Left forelimb (tissue), 1 donor: Measurements from ENCODE around the gene AKAP17A.
"Not testable (repeated sequence)": the region's sequence is repeated elsewhere in the genome, so short reads cannot be mapped to it uniquely, and the experiment has no call there.

Experiments
- DNase-seq: peaks from one replicate; pipeline ENCODE4 v3.0.0-alpha.2; 2018; ENCODE audit warnings: low spot score

The AKAP17A gene

GRCh38 chrX:1602299-1602698 lies 10.9 kb downstream of the AKAP17A start:
- DNase-seq, result no peak

- DNase-seq, result no peak
Observed at GRCh38 chrX:1606496-1606895, 15.1 kb downstream of the AKAP17A start.

- no peak for DNase-seq
Observed at GRCh38 chrX:1609311-1609710, 17.9 kb downstream of the AKAP17A start.

- no peak for DNase-seq
Observed at GRCh38 chrX:1609762-1610161, 18.4 kb downstream of the AKAP17A start.

- DNase-seq, result no peak
Observed at GRCh38 chrX:1610166-1610565, 18.8 kb downstream of the AKAP17A start.

GRCh38 chrX:1610736-1611135 lies 19.3 kb downstream of the AKAP17A start:
- DNase-seq, result no peak

- no peak for DNase-seq
Observed at GRCh38 chrX:1612641-1613286, 21.4 kb downstream of the AKAP17A start.

- DNase-seq, result no peak
Observed at GRCh38 chrX:1614927-1615326, 23.5 kb downstream of the AKAP17A start, which contains the start of gene ASMT. Gene ASMT, plus strand, starts transcription at chrX:1615059. Its CDS starts 141 bp downstream, at chrX:1615200.

GRCh38 chrX:1618689-1619088 lies 27.3 kb downstream of the AKAP17A start:
- DNase-seq, result no peak

- DNase-seq, result no peak
Observed at GRCh38 chrX:1623691-1624090, 32.3 kb downstream of the AKAP17A start.

GRCh38 chrX:1624158-1624860 lies 32.9 kb downstream of the AKAP17A start:
- not testable (repeated sequence) for DNase-seq

GRCh38 chrX:1624861-1625215 lies 33.4 kb downstream of the AKAP17A start:
- not testable (repeated sequence) for DNase-seq

- no peak for DNase-seq
Observed at GRCh38 chrX:1629244-1629643, 37.8 kb downstream of the AKAP17A start.

GRCh38 chrX:1646009-1646408 lies 54.6 kb downstream of the AKAP17A start:
- no peak for DNase-seq

- no peak for DNase-seq
Observed at GRCh38 chrX:1649621-1650020, 58.2 kb downstream of the AKAP17A start.
